ENCODE data around the gene IQSEC1. TPM values are rescaled to one million over a fixed set of nuclear protein-coding genes. Genes with fewer than 3 reads are reported as not detected.
"Not testable (repeated sequence)": the region's sequence is repeated elsewhere in the genome, so short reads cannot be mapped to it uniquely, and the experiment has no call there.

Gene IQSEC1
- total RNA-seq, 4 donors from 2014 or later: 56.1 to 99.5 (median 78.2) TPM

DNA sequence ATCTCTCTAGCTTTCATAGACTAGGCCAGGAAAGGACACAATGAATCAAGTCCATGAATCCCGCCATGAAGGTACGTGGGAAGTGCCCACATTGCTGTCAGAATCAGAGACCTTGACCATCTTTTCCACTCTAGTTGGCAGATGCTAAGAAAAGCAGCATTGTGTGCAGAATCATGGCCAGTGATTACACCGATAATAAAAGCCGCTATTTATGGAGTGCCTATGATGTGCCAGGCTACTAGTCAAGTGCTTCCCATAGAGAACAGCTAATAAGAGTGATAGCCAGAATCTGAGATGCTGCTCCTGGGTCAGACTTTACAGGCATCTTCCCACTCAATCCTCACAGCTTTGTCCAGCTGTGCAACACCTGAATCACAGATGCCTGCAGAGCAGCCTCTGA lies 218.7 kb downstream of the IQSEC1 start:
- TF ChIP-seq EP300 (IDR thresholded peaks at IDR 0.05): no peak
- TF ChIP-seq, protein P1, sequence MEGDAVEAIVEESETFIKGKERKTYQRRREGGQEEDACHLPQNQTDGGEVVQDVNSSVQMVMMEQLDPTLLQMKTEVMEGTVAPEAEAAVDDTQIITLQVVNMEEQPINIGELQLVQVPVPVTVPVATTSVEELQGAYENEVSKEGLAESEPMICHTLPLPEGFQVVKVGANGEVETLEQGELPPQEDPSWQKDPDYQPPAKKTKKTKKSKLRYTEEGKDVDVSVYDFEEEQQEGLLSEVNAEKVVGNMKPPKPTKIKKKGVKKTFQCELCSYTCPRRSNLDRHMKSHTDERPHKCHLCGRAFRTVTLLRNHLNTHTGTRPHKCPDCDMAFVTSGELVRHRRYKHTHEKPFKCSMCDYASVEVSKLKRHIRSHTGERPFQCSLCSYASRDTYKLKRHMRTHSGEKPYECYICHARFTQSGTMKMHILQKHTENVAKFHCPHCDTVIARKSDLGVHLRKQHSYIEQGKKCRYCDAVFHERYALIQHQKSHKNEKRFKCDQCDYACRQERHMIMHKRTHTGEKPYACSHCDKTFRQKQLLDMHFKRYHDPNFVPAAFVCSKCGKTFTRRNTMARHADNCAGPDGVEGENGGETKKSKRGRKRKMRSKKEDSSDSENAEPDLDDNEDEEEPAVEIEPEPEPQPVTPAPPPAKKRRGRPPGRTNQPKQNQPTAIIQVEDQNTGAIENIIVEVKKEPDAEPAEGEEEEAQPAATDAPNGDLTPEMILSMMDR (IDR thresholded peaks at IDR 0.05): no peak
- no peak for TF ChIP-seq POLR2A (IDR thresholded peaks at IDR 0.05; ENCODE audit: low read depth)
- TF ChIP-seq POLR2AphosphoS5 (IDR thresholded peaks at IDR 0.05): no peak
- DNase-seq (ENCODE audit: extremely low spot score): no peak

DNA sequence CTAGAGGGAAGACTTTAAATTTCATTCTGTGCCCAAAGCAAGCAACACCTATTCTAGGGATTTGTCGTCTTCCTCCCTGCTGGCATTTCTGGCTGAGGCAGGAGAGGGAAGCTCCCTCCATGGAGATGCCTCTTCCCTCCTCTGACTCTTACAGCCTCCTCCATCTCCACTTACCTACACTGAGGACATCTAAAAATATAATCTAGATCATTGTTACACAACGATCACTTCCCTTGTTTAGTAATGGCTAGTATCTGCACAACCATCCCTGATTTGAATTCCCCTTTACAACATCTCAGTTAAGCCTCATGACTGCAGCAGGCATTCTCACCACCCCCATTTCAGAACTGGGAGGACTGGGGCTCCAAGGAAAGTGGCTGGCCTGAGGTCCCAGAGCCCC lies 219.4 kb downstream of the IQSEC1 start:
- WGBS: 70% methylated on average over 2 of the region's 2 CpGs
- DNase-seq (ENCODE audit: extremely low spot score); H3K9me3 ChIP-seq; H3K27me3 ChIP-seq; H3K36me3 ChIP-seq; intact Hi-C loops (cut with DNase I); H3K4me1 ChIP-seq; H3K27ac ChIP-seq (replicated peaks in 1 of 4); H3K4me3 ChIP-seq: not testable (repeated sequence)

More for the DNA sequence above, 218.7 kb downstream of the IQSEC1 start:
- WGBS: 93% methylated on average over 4 of the region's 4 CpGs
- Histone ChIP-seq H3K27me3 (no peaks in the 10 kb centered on the region), H3K4me1 (no peaks in the 10 kb centered on the region), H3K4me3 (no peak overlapping the region), H3K9me3 (no peaks in the 10 kb centered on the region), H3K36me3 (no peaks in the 10 kb centered on the region), H3K27ac (replicated peaks in 1 of 4) (no peak overlapping the region)
- intact Hi-C loops (cut with DNase I): no loop called here

DNA sequence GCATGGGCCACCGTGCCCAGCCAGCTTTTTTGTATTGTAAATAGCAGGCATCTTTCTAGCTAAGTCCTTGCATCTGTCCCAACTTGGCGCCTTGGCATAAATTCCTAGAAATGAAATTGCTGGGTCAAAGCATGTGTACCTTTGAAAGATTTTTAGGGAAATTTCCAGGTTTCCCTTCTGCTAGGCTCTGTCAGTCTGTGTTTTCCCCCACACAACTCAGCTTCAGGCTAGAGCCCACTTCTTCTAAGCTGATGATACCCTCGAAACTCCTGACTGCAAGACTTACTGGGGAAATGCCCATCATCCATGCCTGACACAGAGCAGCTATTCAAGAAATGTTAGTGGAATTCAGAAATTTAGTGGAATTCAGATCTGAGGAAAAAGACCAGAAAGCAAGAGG lies 221.0 kb downstream of the IQSEC1 start:
- no peak overlapping the region for H3K27ac ChIP-seq (replicated peaks in 1 of 4)
- H3K4me1 ChIP-seq: no peaks in the 10 kb centered on the region
- intact Hi-C loops (cut with DNase I): no loop called here
- no peaks in the 10 kb centered on the region for H3K9me3 ChIP-seq
- no peaks in the 10 kb centered on the region for H3K27me3 ChIP-seq
- TF ChIP-seq POLR2AphosphoS5 (IDR thresholded peaks at IDR 0.05): no peak
- TF ChIP-seq, protein P1 (IDR thresholded peaks at IDR 0.05): no peak
- TF ChIP-seq POLR2A (IDR thresholded peaks at IDR 0.05; ENCODE audit: low read depth): no peak
- TF ChIP-seq EP300 (IDR thresholded peaks at IDR 0.05): no peak
- no peaks in the 10 kb centered on the region for H3K36me3 ChIP-seq
- no peak for DNase-seq (ENCODE audit: extremely low spot score)
- no peak overlapping the region for H3K4me3 ChIP-seq
- 75% methylated on average over 3 of the region's 3 CpGs for WGBS

Small RNA genes lying within 50 kb of the gene (small RNA-seq; reads per million reads assigned to genes)
- gene AC034198.1 (0 reads per million in 3 donors), gene AC069271.1 (0 reads per million in 3 donors)

Other genes starting within 250 kb of the IQSEC1 start
- 1,000 to 10,000 TPM in 2 of 4 donors, 100 to 1,000 TPM in 2; 784 to 1,554 (median 1,100) TPM for gene RPL32, start 231.9 kb downstream of the IQSEC1 start, total RNA-seq